ENCODE measurements around the gene DDIT3. TPM values are rescaled to one million over a fixed set of nuclear protein-coding genes. Genes with fewer than 3 reads are reported as not detected.

The DDIT3 gene
- total RNA-seq, 1 experiment from 2014 or later = 84.7 TPM

- no peak overlapping the region for H3K4me3 ChIP-seq (replicated peaks in 1 of 2; ENCODE audit: low read depth in 1 of 2, low read length in 2 of 2)
- H3K9me2 ChIP-seq (ENCODE audit: insufficient read depth) = no peaks in the 10 kb centered on the region
- H3K36me3 ChIP-seq (ENCODE audit: control insufficient read depth in 1 of 2, insufficient read depth in 2 of 2, low read length in 2 of 2) = peaks cover 49 to 53% of the 10 kb centered on the region in 2 experiments; a peak in 3 of 4 replicates
- ATAC-seq (no peak), DNase-seq (ENCODE audit: low read depth, low spot score) (no peak)
- BruUV-seq (replicated peaks) = no TSS peak
- H3K4me2 ChIP-seq (ENCODE audit: low read length) = no peak overlapping the region
- H2AFZ ChIP-seq (ENCODE audit: low read depth, low read length, poor library complexity, severe bottlenecking) = no peak overlapping the region
- ChIA-PET POLR2A (interaction anchor here (0.6 to 2.1 kb wide), 2 partner anchors 8 to 1128 kb away, joined by 3 to 7 read pairs; partner anchors contain the start of gene DDIT3), RAD21 (ENCODE audit: low non-redundant PET in 1 of 2, low total read pairs in 2 of 2, uncharacterized antibody in 2 of 2, unreplicated experiment in 2 of 2) (no interaction called here), CTCF (no interaction called here)
- peaks cover 0 to 3% of the 10 kb centered on the region in 2 experiments; a peak in 1 of 4 replicates for H3K4me1 ChIP-seq (ENCODE audit: control insufficient read depth in 1 of 2, insufficient read depth in 2 of 2, low read length in 2 of 2)
- H3K79me2 ChIP-seq (ENCODE audit: insufficient read depth, low read length) = peaks cover 19% of the 10 kb centered on the region
- H3K9ac ChIP-seq (ENCODE audit: low read length) = no peak overlapping the region
- no peaks in the 10 kb centered on the region for H3K9me3 ChIP-seq (ENCODE audit: control insufficient read depth in 1 of 2, insufficient read depth in 1 of 2, low read depth in 1 of 2, low read length in 2 of 2)
- H3K27me3 ChIP-seq (ENCODE audit: insufficient read depth, low read length) = no peaks in the 10 kb centered on the region
- TF ChIP-seq EZH2phosphoT487 (IDR thresholded peaks at IDR 0.05; ENCODE audit: borderline replicate concordance) = no peak
- no peak for TF ChIP-seq ATF3 (IDR thresholded peaks at IDR 0.05)
- no peak for TF ChIP-seq CBX3 (IDR thresholded peaks at IDR 0.05; ENCODE audit: low read depth)
- no peak for TF ChIP-seq EGR1 (IDR thresholded peaks at IDR 0.05; ENCODE audit: low read depth)
- no peak for TF ChIP-seq CEBPB (IDR thresholded peaks at IDR 0.05; ENCODE audit: low read depth)
- TF ChIP-seq REST (IDR thresholded peaks at IDR 0.05; ENCODE audit: low read depth) = no peak
- H4K20me1 ChIP-seq (ENCODE audit: insufficient read depth) = no peaks in the 10 kb centered on the region
- H3K27ac ChIP-seq (ENCODE audit: low read depth, low read length) = no peak overlapping the region
- intact Hi-C loops (cut with micrococcal nuclease) = no loop called here
These were observed 7.6 kb downstream of the DDIT3 start for GRCh38 chr12:57512665-57513064.

All from HCT116 (cell line).